Measurements from ENCODE around the gene SPAG7. TPM values are rescaled to one million over a fixed set of nuclear protein-coding genes. Genes with fewer than 3 reads are reported as not detected.
A peak's percentile ranks its signal among the peaks of the same experiment; 100 is the strongest.

Gene SPAG7
- total and polyA plus RNA-seq, 8 donors = 47.2 to 78.6 (median 74.2) TPM

DNA sequence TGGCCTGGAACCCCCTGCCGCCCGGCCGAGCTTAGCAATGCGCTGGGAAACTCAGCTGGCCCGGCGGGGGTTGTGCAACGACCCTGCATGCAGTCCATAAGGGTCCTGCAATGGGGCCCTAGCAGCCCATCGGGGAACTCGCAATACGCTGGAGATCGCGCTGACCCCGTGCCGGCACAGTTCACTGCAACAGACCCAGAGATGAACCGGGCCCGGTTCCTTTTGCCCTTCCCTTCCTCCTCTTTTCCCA, 28.1 kb downstream of the SPAG7 start:
- Histone ChIP-seq H3K36me3 (peaks cover 0 to 50% of the 10 kb centered on the region in 2 donors), H3K27me3 (no peaks in the 10 kb centered on the region), H3K27ac (peak overlapping the region; percentile 96 to 97), H3K4me3 (peak overlapping the region; percentile 77 to 93), H3K9me3 (no peaks in the 10 kb centered on the region), H3K4me1 (peaks cover 19 to 55% of the 10 kb centered on the region in 2 donors)
- ATAC-seq (no peak), DNase-seq (peak in 1 of 4 donors; percentile 85)
- TF ChIP-seq, protein P1, sequence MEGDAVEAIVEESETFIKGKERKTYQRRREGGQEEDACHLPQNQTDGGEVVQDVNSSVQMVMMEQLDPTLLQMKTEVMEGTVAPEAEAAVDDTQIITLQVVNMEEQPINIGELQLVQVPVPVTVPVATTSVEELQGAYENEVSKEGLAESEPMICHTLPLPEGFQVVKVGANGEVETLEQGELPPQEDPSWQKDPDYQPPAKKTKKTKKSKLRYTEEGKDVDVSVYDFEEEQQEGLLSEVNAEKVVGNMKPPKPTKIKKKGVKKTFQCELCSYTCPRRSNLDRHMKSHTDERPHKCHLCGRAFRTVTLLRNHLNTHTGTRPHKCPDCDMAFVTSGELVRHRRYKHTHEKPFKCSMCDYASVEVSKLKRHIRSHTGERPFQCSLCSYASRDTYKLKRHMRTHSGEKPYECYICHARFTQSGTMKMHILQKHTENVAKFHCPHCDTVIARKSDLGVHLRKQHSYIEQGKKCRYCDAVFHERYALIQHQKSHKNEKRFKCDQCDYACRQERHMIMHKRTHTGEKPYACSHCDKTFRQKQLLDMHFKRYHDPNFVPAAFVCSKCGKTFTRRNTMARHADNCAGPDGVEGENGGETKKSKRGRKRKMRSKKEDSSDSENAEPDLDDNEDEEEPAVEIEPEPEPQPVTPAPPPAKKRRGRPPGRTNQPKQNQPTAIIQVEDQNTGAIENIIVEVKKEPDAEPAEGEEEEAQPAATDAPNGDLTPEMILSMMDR (IDR thresholded peaks at IDR 0.05) = no peak
- intact Hi-C loops (cut with DNase I) = no loop called here

DNA sequence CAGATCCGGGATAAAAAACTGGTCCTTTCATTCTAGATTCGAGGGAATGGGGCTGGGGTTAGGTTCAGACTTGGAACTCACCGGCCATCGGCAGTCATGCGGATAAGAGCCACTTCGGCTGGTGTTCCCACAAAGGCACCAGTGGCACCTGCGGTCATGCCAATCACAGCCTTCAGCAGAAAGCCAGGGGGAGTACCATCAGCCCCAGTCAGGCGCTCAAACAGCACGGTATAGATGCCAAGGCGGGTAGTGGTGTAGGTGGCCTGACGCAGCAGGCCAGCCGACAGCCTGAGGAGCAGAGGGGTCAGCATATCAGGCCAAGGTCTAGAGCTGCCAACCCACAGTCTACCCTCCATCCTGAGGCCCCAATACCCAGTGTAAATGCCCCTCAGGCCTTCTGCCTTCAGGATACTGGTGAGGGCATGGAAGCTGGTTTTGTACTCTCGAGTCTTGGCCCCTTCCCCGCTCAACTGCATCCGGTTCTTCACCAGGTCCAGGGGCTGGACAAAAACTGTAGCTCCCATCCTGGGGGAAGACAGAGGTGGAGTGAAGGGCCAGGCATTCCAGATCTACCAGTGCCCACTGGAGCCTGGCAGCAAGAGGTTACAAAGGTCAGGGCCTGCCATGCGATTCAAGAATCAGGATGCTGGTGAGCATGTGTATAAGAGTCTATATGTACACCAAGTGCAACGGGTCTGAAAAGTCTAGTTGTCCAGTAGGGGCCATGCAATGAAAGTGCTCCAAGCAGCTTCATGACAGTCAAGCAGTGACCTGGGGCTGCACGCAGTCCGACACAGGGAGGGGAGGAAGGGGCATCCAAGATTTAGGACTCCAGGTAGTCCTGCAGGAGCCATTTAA, 28.7 kb downstream of the SPAG7 start:
- Histone ChIP-seq H3K4me3 (peak overlapping the region; percentile 77 to 93), H3K9me3 (no peaks in the 10 kb centered on the region), H3K36me3 (peaks cover 0 to 44% of the 10 kb centered on the region in 2 donors), H3K27ac (peak overlapping the region; percentile 96 to 97), H3K4me1 (peaks cover 24 to 55% of the 10 kb centered on the region in 2 donors), H3K27me3 (no peaks in the 10 kb centered on the region)
- DNase-seq = peak in 1 of 4 donors; percentile 53
- no peak for ATAC-seq
- TF ChIP-seq, protein P1 (IDR thresholded peaks at IDR 0.05) = no peak
- intact Hi-C loops (cut with DNase I) = no loop called here

DNA sequence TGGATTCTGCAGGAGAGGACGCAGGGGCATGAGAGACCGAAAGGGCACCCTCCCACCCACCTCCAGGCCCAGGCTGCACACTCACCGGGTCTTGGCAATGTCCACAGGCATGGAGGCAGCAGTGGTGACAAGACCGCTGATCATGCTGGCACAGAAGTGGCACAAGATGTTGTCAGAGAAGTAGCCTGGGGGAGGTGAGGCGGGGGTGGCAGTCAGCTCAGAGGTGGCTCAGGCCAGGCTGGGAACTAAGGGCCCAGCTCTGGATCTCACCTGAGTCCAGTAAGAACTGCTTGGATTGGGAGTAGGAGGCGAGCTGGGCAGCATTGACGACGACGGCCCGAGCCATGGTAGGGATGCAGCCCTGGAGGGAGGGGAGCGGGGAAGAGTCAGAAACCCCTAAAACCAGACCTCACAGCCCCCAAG, 29.5 kb downstream of the SPAG7 start:
- TF ChIP-seq, protein P1 (IDR thresholded peaks at IDR 0.05) = no peak
- Histone ChIP-seq H3K4me3 (no peak overlapping the region), H3K27ac (no peak overlapping the region), H3K36me3 (peaks cover 0 to 36% of the 10 kb centered on the region in 2 donors), H3K4me1 (peaks cover 25 to 48% of the 10 kb centered on the region in 2 donors), H3K9me3 (no peaks in the 10 kb centered on the region), H3K27me3 (no peaks in the 10 kb centered on the region)
- intact Hi-C loops (cut with DNase I) = no loop called here
- ATAC-seq = no peak
- DNase-seq = peak in 1 of 4 donors; percentile 56

DNA sequence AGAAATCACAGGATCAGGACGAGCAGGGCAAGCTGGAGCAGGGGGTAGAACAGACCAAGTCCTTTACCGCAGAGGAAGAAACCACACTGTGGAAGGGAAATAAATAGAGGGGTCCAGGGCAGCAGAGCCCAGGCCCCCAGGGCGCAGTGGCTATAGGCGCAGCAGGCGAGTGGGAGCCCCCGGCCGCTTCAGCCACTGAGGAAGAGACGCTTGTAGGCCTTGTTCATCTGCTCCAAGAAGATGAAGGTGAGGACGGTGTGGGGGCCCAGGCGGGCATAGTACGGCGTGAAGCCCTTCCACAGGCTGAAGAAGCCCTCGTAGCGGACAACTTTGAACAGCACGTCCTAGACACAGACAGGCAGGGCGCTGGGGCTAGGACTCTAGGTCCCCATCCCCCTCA, 30.1 kb downstream of the SPAG7 start:
- H3K27ac ChIP-seq = no peak overlapping the region
- H3K36me3 ChIP-seq = peaks cover 0 to 31% of the 10 kb centered on the region in 2 donors
- no peak for ATAC-seq
- H3K9me3 ChIP-seq = no peaks in the 10 kb centered on the region
- peaks cover 25 to 42% of the 10 kb centered on the region in 2 donors for H3K4me1 ChIP-seq
- H3K27me3 ChIP-seq = no peaks in the 10 kb centered on the region
- intact Hi-C loops (cut with DNase I) = no loop called here
- TF ChIP-seq, protein P1 (IDR thresholded peaks at IDR 0.05) = no peak
- no peak for DNase-seq
- H3K4me3 ChIP-seq = no peak overlapping the region

DNA sequence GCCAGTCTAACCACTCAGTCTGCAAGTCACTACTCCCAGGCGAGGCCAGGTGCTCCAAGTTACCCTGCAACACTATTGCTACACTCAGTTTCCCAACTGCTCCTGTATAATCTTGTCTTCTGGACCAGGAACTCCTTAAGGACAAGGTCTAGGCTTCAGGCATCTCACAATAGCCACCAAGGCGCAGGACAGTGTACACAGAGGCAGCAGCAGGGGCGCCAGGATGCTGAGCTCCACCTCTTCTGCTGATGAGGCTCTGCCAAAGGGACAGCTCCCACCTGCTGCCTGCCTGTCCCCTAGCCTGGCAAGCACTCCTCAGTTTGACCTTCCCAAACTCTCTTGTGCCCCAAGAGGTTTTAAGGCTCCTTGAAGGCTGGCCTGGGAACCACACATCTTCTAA, 31.2 kb downstream of the SPAG7 start:
- H3K27ac ChIP-seq = no peak overlapping the region
- peak in 1 of 4 donors; percentile 51 for DNase-seq
- intact Hi-C loops (cut with DNase I) = no loop called here
- TF ChIP-seq, protein P1 (IDR thresholded peaks at IDR 0.05) = no peak
- no peak for ATAC-seq
- peaks cover 22 to 31% of the 10 kb centered on the region in 2 donors for H3K4me1 ChIP-seq
- no peak overlapping the region for H3K4me3 ChIP-seq
- H3K36me3 ChIP-seq = peaks cover 0 to 26% of the 10 kb centered on the region in 2 donors
- no peaks in the 10 kb centered on the region for H3K27me3 ChIP-seq
- H3K9me3 ChIP-seq = no peaks in the 10 kb centered on the region

Data from left lung (tissue), 10 donors.